Ishikawa (cell line): ENCODE measurements around the gene LRR1.

ENCODE experiments used
- CEBPB ChIP-seq: IDR thresholded peaks from 2 replicates; pipeline ENCODE4 v1.6.1; 2012
- CREB1 ChIP-seq: IDR thresholded peaks from 2 replicates; pipeline ENCODE4 v1.6.1; 2012; ENCODE audit warnings: low read depth
- EGR1 ChIP-seq: IDR thresholded peaks from 2 replicates; pipeline ENCODE4 v1.6.1; 2012
- EP300 ChIP-seq: IDR thresholded peaks from 2 replicates; pipeline ENCODE4 v1.6.1; 2012; ENCODE audit warnings: borderline replicate concordance
- FOXM1 ChIP-seq: IDR thresholded peaks from 2 replicates; pipeline ENCODE4 v1.6.1; 2012; ENCODE audit warnings: low read depth, borderline replicate concordance
- MAX ChIP-seq: IDR thresholded peaks from 2 replicates; pipeline ENCODE4 v1.6.1; 2012
- NFIC ChIP-seq: IDR thresholded peaks from 2 replicates; pipeline ENCODE4 v1.6.1; 2012
- RAD21 ChIP-seq: IDR thresholded peaks from 2 replicates; pipeline ENCODE4 v1.6.1; 2012; ENCODE audit warnings: low read depth
- REST ChIP-seq: IDR thresholded peaks from 2 replicates; pipeline ENCODE4 v1.6.1; 2012; ENCODE audit warnings: low read depth, mild to moderate bottlenecking
- TAF1 ChIP-seq: IDR thresholded peaks from 2 replicates; pipeline ENCODE4 v1.6.1; 2012; ENCODE audit warnings: low read depth, mild to moderate bottlenecking
- TCF12 ChIP-seq: IDR thresholded peaks from 2 replicates; pipeline ENCODE4 v1.6.1; 2012; ENCODE audit warnings: low read depth
- TEAD4 ChIP-seq: IDR thresholded peaks from 2 replicates; pipeline ENCODE4 v1.6.1; 2012
- USF1 ChIP-seq: IDR thresholded peaks from 2 replicates; pipeline ENCODE4 v1.6.1; 2012
- YY1 ChIP-seq: IDR thresholded peaks from 2 replicates; pipeline ENCODE4 v1.6.1; 2012; ENCODE audit warnings: low read depth
- ZBTB7A ChIP-seq: IDR thresholded peaks from 2 replicates; pipeline ENCODE4 v1.6.1; 2012; ENCODE audit warnings: low read depth

Gene LRR1

GRCh38 chr14:49598485-49599300 is at the start of gene LRR1:
Gene LRR1, plus strand, starts transcription at chr14:49598940. Its CDS starts 81 bp downstream, at chr14:49599021.
- peak; percentile 32; the same call in 1 of the 2 replicates for TF ChIP-seq NFIC
- TF ChIP-seq ZBTB7A = no peak
- no peak; the same call in 1 of the 2 replicates for TF ChIP-seq CREB1
- TF ChIP-seq TAF1 = peak; percentile 98
- TF ChIP-seq FOXM1 = no peak; the same call in 1 of the 2 replicates
- peak; percentile 92 for TF ChIP-seq YY1
- 0 out of 2 replicates have a peak, but pooled peaks have one; percentile 33 for TF ChIP-seq TCF12
- TF ChIP-seq TEAD4 = peak; percentile 30
- peak; percentile 87 for TF ChIP-seq MAX

GRCh38 chr14:49549446-49549845 is 49.3 kb upstream of the LRR1 start:
- no peak for TF ChIP-seq MAX
- TF ChIP-seq TEAD4 = no peak
- TF ChIP-seq USF1 = no peak
- TF ChIP-seq EGR1 = no peak
- TF ChIP-seq CREB1 = no peak
- TF ChIP-seq FOXM1 = no peak
- no peak for TF ChIP-seq TCF12
- TF ChIP-seq EP300 = no peak
- no peak for TF ChIP-seq YY1
- TF ChIP-seq RAD21 = no peak
- TF ChIP-seq ZBTB7A = no peak
- TF ChIP-seq TAF1 = no peak
- no peak for TF ChIP-seq REST
- no peak for TF ChIP-seq NFIC
- TF ChIP-seq CEBPB = no peak

GRCh38 chr14:49549881-49550280 is 48.9 kb upstream of the LRR1 start:
- TF ChIP-seq RAD21 (no peak), CREB1 (no peak), REST (no peak), NFIC (no peak), TCF12 (no peak), YY1 (no peak), TEAD4 (no peak)

- TF ChIP-seq NFIC (no peak), RAD21 (peak; percentile 62), USF1 (no peak), CEBPB (no peak), TCF12 (no peak), CREB1 (no peak), EP300 (no peak), TEAD4 (no peak), EGR1 (no peak)
Measured at GRCh38 chr14:49550286-49551184, 48.2 kb upstream of the LRR1 start.

GRCh38 chr14:49551569-49551968 is 47.2 kb upstream of the LRR1 start:
- TF ChIP-seq USF1 (no peak), FOXM1 (no peak), NFIC (no peak), RAD21 (no peak), TEAD4 (no peak), TCF12 (no peak), REST (no peak), MAX (no peak), TAF1 (no peak), YY1 (no peak), ZBTB7A (no peak), CREB1 (no peak), EGR1 (no peak), CEBPB (no peak), EP300 (no peak)
